Breast epithelium (tissue), 4 donors: Measurements from ENCODE around the gene MS4A4A. TPM values are rescaled to one million over a fixed set of nuclear protein-coding genes. Genes with fewer than 3 reads are reported as not detected.

ENCODE experiments used
- DNase-seq, 2 donors: peaks; one replicate each; pipeline ENCODE4 v3.0.0-alpha.2; 2019; ENCODE audit warnings: low spot score in 2 of 2
- H3K27ac ChIP-seq, 2 donors: fragments of 200-600 bp; sonication (generic) in 1 of 2; one replicate each; pipeline ENCODE4 v1.5.1; 2016 to 2019; ENCODE audit warnings: mild to moderate bottlenecking in 1 of 2
- H3K27me3 ChIP-seq, 2 donors: fragments of 200-600 bp; sonication (generic) in 1 of 2; one replicate each; pipeline versions ENCODE4 v1.5.1 to v1.6.0; 2017 to 2019; ENCODE audit warnings: control low read depth in 1 of 2, mild to moderate bottlenecking in 1 of 2
- H3K36me3 ChIP-seq: fragments of 200-600 bp; one replicate; pipeline ENCODE4 v1.5.1; 2019
- H3K4me1 ChIP-seq, 2 donors: fragments of 200-600 bp; sonication (generic); one replicate each; pipeline ENCODE4 v1.5.1; 2016 to 2019; ENCODE audit warnings: control low read depth in 1 of 2
- H3K4me3 ChIP-seq, 3 donors: fragments of 200-600 bp; sonication (generic); 1 replicate in 2 of 3; 2 replicates in 1 of 3; pipeline ENCODE4 v1.5.1; 2016 to 2019; ENCODE audit warnings: mild to moderate bottlenecking in 3 of 3, moderate library complexity in 2 of 3
- H3K9me3 ChIP-seq, 2 donors: fragments of 200-600 bp; sonication (generic) in 1 of 2; one replicate each; pipeline ENCODE4 v1.5.1; 2016 to 2019; ENCODE audit warnings: control low read depth in 1 of 2
- POLR2A ChIP-seq: fragments of 450-650 bp; IDR thresholded peaks from one replicate; pipeline ENCODE4 v1.6.1; 2016; ENCODE audit warnings: antibody characterized with exemption, mild to moderate bottlenecking, moderate library complexity
- POLR2AphosphoS5 ChIP-seq, 3 donors: sonication (generic); formaldehyde crosslinking; IDR thresholded peaks; one replicate each; pipeline ENCODE4 v1.6.1; 2017; ENCODE audit warnings: antibody characterized with exemption in 3 of 3
- intact Hi-C: fragments of 100-400 bp; cut with DNase I; formaldehyde crosslinking; loops from one replicate; pipeline ENCODE4 v1.15.1; 2023; ENCODE audit warnings: low total_unique reads
- total RNA-seq, 3 donors: library from RNA; depleted of rRNA; stranded (reverse); fragments of >200 nt; gene quantifications; one replicate each; pipeline ENCODE4 v1.1.0, GENCODE V29; 2016
- TF ChIP-seq, protein P1 (sequence below), 3 donors: fragments of 450-650 bp; IDR thresholded peaks; one replicate each; pipeline ENCODE4 v1.5.1; 2016 to 2017; ENCODE audit warnings: antibody characterized with exemption in 3 of 3, mild to moderate bottlenecking in 3 of 3, moderate library complexity in 3 of 3

Gene MS4A4A
- total RNA-seq, 3 donors from 2014 or later = 9.8 to 174 (median 24.6) TPM

DNA sequence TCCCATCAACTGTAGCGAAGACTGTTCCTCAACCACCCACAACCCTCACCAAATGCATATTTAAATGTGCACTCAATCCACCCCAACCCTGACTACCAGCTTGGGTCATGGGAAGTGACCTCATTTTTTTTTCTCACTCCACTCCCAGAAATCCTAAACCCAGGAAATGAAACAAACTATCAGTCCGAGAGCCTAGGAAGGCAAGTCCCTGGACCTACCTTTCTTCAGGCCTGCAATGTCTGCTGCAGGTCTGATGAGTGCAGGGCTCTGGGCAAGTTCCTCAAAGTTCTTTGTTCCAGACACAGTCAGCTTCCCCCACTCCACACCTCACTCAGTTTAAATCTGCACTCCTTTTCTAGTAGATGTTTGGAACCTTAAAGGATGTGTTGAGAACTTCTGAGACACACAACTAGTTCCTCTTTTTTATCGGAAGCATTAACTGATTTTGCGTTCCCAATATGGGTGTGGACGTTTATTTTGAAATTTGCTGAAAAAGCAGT lies 37.7 kb upstream of the MS4A4A start, which contains the start of gene MS4A4E:
MS4A4E (minus strand) TSS at position 398 of the 500 bp plus-strand sequence. CDS start 13,082 bp downstream, outside the sequence.
- H3K27ac ChIP-seq = no peak within 1 kb of the TSS
- intact Hi-C loops = no loop called here
- H3K4me3 ChIP-seq = peak within 1 kb of the TSS in 1 of 3 donors; percentile 22
- H3K4me1 ChIP-seq = no peaks in the 10 kb centered on the region
- TF ChIP-seq POLR2AphosphoS5 (IDR thresholded peaks at IDR 0.05) (no peak), POLR2A (no peak)
- TF ChIP-seq, protein P1, sequence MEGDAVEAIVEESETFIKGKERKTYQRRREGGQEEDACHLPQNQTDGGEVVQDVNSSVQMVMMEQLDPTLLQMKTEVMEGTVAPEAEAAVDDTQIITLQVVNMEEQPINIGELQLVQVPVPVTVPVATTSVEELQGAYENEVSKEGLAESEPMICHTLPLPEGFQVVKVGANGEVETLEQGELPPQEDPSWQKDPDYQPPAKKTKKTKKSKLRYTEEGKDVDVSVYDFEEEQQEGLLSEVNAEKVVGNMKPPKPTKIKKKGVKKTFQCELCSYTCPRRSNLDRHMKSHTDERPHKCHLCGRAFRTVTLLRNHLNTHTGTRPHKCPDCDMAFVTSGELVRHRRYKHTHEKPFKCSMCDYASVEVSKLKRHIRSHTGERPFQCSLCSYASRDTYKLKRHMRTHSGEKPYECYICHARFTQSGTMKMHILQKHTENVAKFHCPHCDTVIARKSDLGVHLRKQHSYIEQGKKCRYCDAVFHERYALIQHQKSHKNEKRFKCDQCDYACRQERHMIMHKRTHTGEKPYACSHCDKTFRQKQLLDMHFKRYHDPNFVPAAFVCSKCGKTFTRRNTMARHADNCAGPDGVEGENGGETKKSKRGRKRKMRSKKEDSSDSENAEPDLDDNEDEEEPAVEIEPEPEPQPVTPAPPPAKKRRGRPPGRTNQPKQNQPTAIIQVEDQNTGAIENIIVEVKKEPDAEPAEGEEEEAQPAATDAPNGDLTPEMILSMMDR (IDR thresholded peaks at IDR 0.05) = no peak
- H3K9me3 ChIP-seq = no peaks in the 10 kb centered on the region
- no peaks in the 10 kb centered on the region for H3K36me3 ChIP-seq
- no peaks in the 10 kb centered on the region for H3K27me3 ChIP-seq
- DNase-seq = no peak

DNA sequence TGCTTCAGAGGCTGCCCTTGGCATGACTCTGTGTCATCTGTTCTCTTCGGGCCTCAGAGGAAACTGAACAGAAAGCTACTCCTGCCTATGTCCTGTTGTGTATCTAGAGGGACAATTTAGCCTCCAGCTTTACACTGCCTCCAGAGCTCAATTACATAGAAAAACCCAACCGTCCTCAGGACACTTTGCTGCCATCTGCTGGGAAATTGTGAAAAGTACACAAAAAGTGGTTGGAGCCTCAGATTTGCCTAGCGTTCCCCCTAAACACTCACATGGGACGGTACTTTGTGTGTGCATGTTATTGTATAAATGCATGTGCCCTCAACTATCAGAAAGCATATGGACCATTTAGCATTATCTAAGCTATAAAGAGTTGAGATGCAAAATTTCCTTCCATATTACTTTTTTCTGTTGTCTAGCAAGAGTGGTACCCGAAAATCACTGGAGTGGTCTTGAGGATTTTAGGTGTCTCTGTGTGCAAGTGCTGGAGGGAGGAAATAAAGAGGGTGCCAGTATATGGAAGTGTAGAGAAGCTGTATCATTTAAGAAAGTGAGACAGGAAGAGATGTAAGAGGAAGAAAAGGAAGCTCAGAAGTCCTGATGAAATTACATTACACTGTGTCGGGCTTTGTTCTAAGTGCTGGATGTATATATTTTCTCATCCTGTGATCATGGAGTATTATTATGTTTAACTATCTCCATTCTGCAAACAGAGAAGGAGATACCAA lies 28.8 kb upstream of the MS4A4A start:
- no peak for DNase-seq
- intact Hi-C loops = no loop called here
- no peak overlapping the region for H3K27ac ChIP-seq
- no peaks in the 10 kb centered on the region for H3K36me3 ChIP-seq
- no peaks in the 10 kb centered on the region for H3K27me3 ChIP-seq
- no peak overlapping the region for H3K4me3 ChIP-seq
- peaks cover 9 to 13% of the 10 kb centered on the region in 2 donors for H3K9me3 ChIP-seq
- TF ChIP-seq POLR2AphosphoS5 (IDR thresholded peaks at IDR 0.05) = no peak
- TF ChIP-seq, protein P1 (IDR thresholded peaks at IDR 0.05) = peak in 2 of 3 donors; percentile 10 to 23
- no peaks in the 10 kb centered on the region for H3K4me1 ChIP-seq

DNA sequence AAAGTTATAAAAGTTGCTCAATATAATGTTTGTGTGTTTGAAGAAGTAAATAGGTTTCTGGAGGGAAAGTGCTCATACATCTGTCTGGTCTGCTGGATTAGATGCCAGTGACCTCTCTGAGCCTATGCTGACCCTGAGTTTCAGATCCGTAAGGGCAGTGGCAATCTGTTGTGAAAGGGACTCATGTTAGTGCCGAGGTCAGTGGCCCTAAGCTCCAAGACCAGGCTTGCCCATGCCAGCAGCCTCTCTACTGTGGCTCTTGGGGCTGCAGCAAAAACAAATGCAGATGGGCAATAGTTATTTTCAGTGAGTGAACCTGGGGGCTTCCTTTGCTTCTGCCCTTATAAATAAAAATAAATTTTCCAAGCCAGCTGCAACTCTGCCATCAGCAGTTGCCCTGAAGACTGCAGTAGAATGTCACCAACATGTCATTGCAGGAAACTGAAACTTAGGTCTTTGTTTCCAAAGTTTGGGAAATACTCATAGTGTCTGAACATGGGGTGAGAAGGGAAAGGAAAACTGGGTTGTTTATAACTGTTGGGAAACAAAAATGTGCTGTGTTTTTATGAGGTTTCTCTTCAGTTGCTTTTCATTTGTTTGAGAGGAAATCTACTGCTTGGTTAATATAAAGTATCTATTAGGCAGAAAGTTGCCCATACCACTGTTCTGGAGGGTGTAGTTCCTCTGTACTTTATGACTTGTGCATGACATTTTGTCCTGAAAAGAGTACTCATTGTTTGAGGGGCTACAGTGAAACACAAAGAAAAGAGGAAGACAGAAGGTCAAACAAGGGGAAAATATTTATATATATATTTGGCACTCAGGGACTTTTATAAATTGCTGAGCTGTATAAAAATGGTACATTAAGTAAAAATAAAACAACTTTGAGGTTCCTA lies 28.0 kb upstream of the MS4A4A start:
- intact Hi-C loops = no loop called here
- Histone ChIP-seq H3K4me3 (no peak overlapping the region), H3K27me3 (no peaks in the 10 kb centered on the region), H3K4me1 (no peaks in the 10 kb centered on the region), H3K36me3 (no peaks in the 10 kb centered on the region), H3K27ac (no peak overlapping the region), H3K9me3 (peaks cover 9 to 13% of the 10 kb centered on the region in 2 donors)
- DNase-seq = no peak
- TF ChIP-seq, protein P1 (IDR thresholded peaks at IDR 0.05) = no peak
- no peak for TF ChIP-seq POLR2A
- no peak for TF ChIP-seq POLR2AphosphoS5 (IDR thresholded peaks at IDR 0.05)

GRCh38 chr11:60257956-60258722 lies 22.3 kb upstream of the MS4A4A start:
- no peak for DNase-seq
- H3K9me3 ChIP-seq = peaks cover 9 to 13% of the 10 kb centered on the region in 2 donors
- H3K36me3 ChIP-seq = no peaks in the 10 kb centered on the region
- no peaks in the 10 kb centered on the region for H3K4me1 ChIP-seq
- H3K27ac ChIP-seq = no peak overlapping the region
- TF ChIP-seq, protein P1 (IDR thresholded peaks at IDR 0.05) = no peak
- no peak for TF ChIP-seq POLR2AphosphoS5 (IDR thresholded peaks at IDR 0.05)
- TF ChIP-seq POLR2A = no peak
- intact Hi-C loops = no loop called here
- no peak overlapping the region for H3K4me3 ChIP-seq
- no peaks in the 10 kb centered on the region for H3K27me3 ChIP-seq
